ENCODE data around the gene OR13C2.

- TF ChIP-seq POLR2A (IDR thresholded peaks at IDR 0.05; ENCODE audit: borderline replicate concordance, extremely low read depth, insufficient read depth, insufficient read length) (no peak), EZH2 (IDR thresholded peaks at IDR 0.05) (no peak), POLR2AphosphoS5 (IDR thresholded peaks at IDR 0.05; ENCODE audit: low read depth, low read length) (no peak), REST (IDR thresholded peaks at IDR 0.05; ENCODE audit: low read depth) (no peak), CEBPB (IDR thresholded peaks at IDR 0.05; ENCODE audit: low read depth) (no peak), TCF7L2 (IDR thresholded peaks at IDR 0.05; ENCODE audit: borderline replicate concordance, extremely low read depth, insufficient read depth, insufficient read length) (no peak), JUND (IDR thresholded peaks at IDR 0.05) (no peak), RAD21 (IDR thresholded peaks at IDR 0.05; ENCODE audit: low read depth) (no peak), YY1 (IDR thresholded peaks at IDR 0.05; ENCODE audit: extremely low read depth, insufficient replicate concordance, low read depth, low read length) (no peak), EGR1 (IDR thresholded peaks at IDR 0.05; ENCODE audit: low read depth) (no peak), ATF3 (IDR thresholded peaks at IDR 0.05) (no peak), EZH2phosphoT487 (IDR thresholded peaks at IDR 0.05; ENCODE audit: borderline replicate concordance) (no peak)
- TF ChIP-seq, protein P1, sequence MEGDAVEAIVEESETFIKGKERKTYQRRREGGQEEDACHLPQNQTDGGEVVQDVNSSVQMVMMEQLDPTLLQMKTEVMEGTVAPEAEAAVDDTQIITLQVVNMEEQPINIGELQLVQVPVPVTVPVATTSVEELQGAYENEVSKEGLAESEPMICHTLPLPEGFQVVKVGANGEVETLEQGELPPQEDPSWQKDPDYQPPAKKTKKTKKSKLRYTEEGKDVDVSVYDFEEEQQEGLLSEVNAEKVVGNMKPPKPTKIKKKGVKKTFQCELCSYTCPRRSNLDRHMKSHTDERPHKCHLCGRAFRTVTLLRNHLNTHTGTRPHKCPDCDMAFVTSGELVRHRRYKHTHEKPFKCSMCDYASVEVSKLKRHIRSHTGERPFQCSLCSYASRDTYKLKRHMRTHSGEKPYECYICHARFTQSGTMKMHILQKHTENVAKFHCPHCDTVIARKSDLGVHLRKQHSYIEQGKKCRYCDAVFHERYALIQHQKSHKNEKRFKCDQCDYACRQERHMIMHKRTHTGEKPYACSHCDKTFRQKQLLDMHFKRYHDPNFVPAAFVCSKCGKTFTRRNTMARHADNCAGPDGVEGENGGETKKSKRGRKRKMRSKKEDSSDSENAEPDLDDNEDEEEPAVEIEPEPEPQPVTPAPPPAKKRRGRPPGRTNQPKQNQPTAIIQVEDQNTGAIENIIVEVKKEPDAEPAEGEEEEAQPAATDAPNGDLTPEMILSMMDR (IDR thresholded peaks at IDR 0.05 in 2 of 3, conservative IDR thresholded peaks at IDR 0.05 in 1 of 3; ENCODE audit: borderline replicate concordance in 1 of 3, insufficient read depth in 1 of 3, low read depth in 2 of 3, low read length in 2 of 3) = no peak
- TF ChIP-seq, protein P2, sequence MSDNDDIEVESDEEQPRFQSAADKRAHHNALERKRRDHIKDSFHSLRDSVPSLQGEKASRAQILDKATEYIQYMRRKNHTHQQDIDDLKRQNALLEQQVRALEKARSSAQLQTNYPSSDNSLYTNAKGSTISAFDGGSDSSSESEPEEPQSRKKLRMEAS (IDR thresholded peaks at IDR 0.05) = no peak
Observed at GRCh38 chr9:104606152-104606551, 725 bp upstream of the OR13C2 start.

All from HCT116 (cell line).